GM19099 (cell line): ENCODE data around the gene RELN.

Source experiments
- POLR2A ChIP-seq: IDR thresholded peaks from 3 replicates; pipeline ENCODE4 v1.6.1; 2011; ENCODE audit warnings: low read depth; ENCODE audit not compliant: insufficient read length; ENCODE audit errors: extremely low read depth

The RELN gene

GRCh38 chr7:103972779-103973434 is 16.6 kb downstream of the RELN start:
- TF ChIP-seq POLR2A = no peak

GRCh38 chr7:103967401-103967800 is 22.1 kb downstream of the RELN start:
- no peak for TF ChIP-seq POLR2A

GRCh38 chr7:103966593-103967277 is 22.7 kb downstream of the RELN start:
- no peak for TF ChIP-seq POLR2A

GRCh38 chr7:103964269-103964668 is 25.2 kb downstream of the RELN start:
- no peak for TF ChIP-seq POLR2A

- TF ChIP-seq POLR2A = no peak
Observed at GRCh38 chr7:103962070-103962469, 27.4 kb downstream of the RELN start.

GRCh38 chr7:103958284-103958818 is 31.1 kb downstream of the RELN start:
- no peak for TF ChIP-seq POLR2A

GRCh38 chr7:103955985-103956384 is 33.5 kb downstream of the RELN start:
- TF ChIP-seq POLR2A = no peak

GRCh38 chr7:103952408-103952807 is 37.0 kb downstream of the RELN start:
- TF ChIP-seq POLR2A = no peak

- no peak for TF ChIP-seq POLR2A
Observed at GRCh38 chr7:103951311-103951710, 38.1 kb downstream of the RELN start.

- TF ChIP-seq POLR2A = no peak
Observed at GRCh38 chr7:103949374-103949773, 40.1 kb downstream of the RELN start.

- no peak for TF ChIP-seq POLR2A
Observed at GRCh38 chr7:103947026-103947655, 42.3 kb downstream of the RELN start.

- no peak for TF ChIP-seq POLR2A
Observed at GRCh38 chr7:103944230-103944900, 45.1 kb downstream of the RELN start.

- no peak for TF ChIP-seq POLR2A
Observed at GRCh38 chr7:103941976-103942375, 47.5 kb downstream of the RELN start.

- TF ChIP-seq POLR2A = no peak
Observed at GRCh38 chr7:103940382-103941268, 48.8 kb downstream of the RELN start.

- no peak for TF ChIP-seq POLR2A
Observed at GRCh38 chr7:103937680-103938079, 51.8 kb downstream of the RELN start.

GRCh38 chr7:103936558-103936957 is 52.9 kb downstream of the RELN start:
- TF ChIP-seq POLR2A = no peak
